Glomerular endothelial cell (primary cell): ENCODE measurements around the gene PRSS38. TPM values are rescaled to one million over a fixed set of nuclear protein-coding genes. Genes with fewer than 3 reads are reported as not detected.

ENCODE experiments used
- DNase-seq: peaks from one replicate; pipeline ENCODE4 v3.0.0-alpha.2; 2011; ENCODE audit warnings: low read depth, low spot score; ENCODE audit errors: extremely low read depth
- total RNA-seq: library from RNA; depleted of rRNA; stranded (reverse); fragments of >200 nt; gene quantifications from 2 replicates; pipeline ENCODE4 v1.2.3, GENCODE V29; 2015

Gene PRSS38
- total RNA-seq, 1 donor from 2014 or later = not detected

- no peak for DNase-seq
Measured at GRCh38 chr1:227883641-227884301, 68.3 kb downstream of the PRSS38 start.

DNA sequence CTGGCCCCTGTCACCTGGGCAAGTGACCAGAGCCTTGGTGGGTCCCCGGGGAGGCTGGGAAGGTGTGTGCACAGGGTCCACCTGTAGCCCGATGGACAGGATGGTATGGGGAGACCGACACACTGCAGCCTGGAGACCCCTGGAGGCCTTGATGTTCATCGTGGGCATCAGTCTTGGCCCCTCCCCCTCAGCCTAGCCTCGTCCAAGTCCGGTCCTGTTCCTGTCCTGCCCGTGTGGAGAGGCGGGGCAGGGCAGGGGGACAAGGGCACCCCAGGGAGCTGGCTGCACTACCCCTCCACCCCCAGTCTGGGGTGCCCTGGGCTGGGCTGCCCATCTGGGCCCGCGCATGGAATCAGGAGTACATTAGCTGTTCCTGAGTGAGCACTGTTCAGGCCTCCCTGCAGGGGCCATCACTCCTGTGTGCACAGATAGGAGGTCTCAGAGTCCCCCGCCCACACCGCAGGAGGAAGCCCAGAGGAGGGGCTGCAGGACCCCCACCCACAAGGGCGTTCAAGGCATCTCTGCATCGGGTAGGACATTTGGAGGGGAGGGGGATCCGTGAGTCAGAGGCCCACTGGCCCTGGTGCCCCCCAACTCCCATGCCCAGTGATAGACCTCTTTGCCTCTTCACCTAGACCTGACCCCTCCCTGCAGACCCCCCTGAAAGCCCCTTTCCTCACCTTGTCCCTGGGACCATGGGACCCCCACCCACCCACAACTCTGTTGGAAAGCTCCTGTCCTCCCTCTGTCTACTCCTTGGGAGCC lies 69.1 kb downstream of the PRSS38 start:
- DNase-seq = no peak

DNA sequence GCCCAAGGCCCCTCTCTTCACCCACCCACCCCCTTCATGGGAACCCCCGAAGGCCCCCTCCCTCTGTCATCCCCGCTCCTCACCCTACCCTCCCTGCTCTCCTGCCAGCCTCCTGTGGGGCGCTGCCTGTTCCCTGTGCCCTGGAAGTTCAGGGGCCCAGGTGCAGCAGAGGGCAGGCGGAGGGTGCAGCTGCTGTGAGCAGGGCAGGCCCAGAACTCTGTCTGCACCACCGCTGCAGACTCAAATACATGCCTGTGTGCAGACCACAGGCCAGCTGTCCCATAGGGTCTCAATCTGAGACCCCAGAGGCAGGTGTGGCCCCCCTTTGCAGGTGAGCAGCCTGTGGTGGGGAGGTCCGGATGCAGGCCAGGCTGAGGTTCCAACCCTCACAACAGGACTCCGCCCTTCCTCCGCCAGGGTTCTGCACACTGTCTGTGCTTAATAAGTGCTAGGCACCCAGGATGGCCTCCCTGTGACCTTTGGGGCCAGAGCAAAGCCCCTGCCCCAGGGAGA lies 69.7 kb downstream of the PRSS38 start:
- no peak for DNase-seq

GRCh38 chr1:227885648-227886502 lies 70.4 kb downstream of the PRSS38 start:
- no peak for DNase-seq

- no peak for DNase-seq
Measured at GRCh38 chr1:227886503-227886961, 71.1 kb downstream of the PRSS38 start.

GRCh38 chr1:227886993-227887696 lies 71.7 kb downstream of the PRSS38 start:
- DNase-seq = no peak

- no peak for DNase-seq
Measured at GRCh38 chr1:227887697-227888403, 72.4 kb downstream of the PRSS38 start.

DNA sequence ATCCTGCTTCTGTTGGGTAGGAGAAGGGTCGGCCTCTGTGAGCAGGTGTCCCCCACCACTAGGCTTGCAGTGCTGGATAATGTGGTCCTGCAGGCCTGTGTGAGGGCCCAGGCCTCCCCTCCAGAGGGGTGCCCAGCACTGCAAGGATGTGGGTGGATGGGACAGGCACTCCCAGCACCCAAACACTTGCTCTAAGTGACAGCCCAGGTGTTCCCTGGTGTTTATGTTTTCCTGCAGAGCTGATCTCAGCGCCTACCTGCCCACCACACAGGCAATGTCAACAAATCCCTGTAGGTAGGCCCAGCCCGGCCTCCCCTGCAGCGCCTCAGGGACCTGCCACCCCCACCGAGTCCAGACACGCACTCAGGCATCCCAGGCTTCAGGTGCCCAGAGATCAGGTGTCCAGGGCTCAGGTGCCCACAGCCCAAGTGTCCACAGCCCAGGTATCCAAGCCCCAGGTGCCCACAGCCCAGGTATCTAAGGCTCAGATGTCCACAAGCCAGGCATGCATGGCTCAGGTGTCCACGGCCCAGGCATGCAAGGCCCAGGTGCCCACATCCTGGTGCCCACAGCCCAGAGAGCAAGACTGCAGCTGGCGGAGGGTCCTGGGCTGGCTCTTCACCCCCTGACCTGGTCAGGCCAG lies 73.0 kb downstream of the PRSS38 start:
- DNase-seq = no peak

- DNase-seq = no peak
Measured at GRCh38 chr1:227889047-227889862, 73.8 kb downstream of the PRSS38 start.

- no peak for DNase-seq
Measured at GRCh38 chr1:227889863-227890405, 74.5 kb downstream of the PRSS38 start.

DNA sequence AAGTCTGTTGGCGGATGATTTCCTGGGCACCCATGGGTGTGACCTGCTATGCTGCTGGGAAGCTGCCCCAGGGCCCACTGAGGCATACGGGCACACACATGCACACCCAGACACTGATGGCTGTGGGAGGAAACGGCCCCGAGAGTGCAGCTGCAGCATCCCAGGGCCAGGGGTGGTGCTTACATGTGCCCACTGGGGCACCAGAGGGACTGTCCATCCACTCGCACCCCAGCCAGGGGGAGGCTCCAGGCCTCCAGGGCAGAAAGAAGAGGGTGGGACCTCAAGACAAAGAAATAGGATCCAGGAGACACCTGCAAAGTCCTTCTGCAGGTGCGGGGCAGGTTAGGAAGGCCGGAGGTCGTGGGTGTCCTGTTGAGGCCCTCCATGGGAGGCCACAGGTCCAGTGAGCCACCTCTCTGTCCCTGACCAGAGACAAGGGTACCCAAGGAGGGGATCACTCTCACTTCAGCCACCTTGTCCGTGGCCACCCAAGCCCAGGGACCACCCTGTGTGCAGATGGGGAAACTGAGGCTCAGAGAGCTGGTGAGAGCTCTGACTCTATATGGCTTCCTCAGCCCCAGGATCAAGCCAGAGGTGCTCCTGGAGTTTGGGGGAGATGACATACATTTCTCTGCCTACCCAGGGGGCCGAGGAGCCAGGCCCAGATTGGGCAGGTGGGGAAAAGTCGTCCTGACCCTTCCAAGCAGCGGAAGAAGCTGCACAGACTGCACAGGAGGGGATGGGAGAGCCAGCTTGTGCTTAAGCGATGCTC lies 75.2 kb downstream of the PRSS38 start:
- no peak for DNase-seq

DNA sequence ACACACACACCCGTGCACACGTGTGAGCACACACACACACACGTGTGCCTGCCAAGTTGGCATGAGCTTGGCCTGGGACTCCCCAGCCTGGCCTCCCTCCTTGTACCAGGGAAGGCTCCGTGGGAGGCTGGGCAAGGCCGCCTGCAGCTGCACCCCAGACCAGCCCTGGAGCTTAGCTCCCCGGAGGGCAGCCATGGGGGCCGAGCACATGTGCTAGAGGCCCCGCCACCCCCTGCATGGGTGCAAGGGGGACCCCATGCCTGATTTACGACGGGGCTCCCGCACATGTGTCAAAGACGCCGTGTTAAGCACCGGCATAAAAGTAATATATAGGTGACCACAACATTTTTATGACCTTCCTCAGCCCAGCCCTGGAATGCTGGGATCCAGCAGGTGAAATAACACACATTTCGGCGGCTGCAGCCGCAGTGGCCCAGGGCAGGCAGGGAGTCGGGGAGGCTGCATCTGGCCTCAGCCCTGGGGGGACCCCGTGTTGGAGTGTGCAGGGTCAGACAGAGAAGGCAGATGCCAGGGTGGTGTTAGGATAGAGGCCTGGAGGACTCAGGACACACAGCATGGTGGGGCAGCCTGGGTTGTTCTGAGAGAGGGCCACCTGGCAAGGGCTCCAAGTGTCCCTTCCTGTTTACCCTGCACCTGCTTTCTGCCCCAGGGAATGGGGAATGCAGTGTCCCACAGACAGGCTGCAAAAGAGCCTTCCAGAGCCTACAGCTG lies 75.9 kb downstream of the PRSS38 start:
- no peak for DNase-seq

DNA sequence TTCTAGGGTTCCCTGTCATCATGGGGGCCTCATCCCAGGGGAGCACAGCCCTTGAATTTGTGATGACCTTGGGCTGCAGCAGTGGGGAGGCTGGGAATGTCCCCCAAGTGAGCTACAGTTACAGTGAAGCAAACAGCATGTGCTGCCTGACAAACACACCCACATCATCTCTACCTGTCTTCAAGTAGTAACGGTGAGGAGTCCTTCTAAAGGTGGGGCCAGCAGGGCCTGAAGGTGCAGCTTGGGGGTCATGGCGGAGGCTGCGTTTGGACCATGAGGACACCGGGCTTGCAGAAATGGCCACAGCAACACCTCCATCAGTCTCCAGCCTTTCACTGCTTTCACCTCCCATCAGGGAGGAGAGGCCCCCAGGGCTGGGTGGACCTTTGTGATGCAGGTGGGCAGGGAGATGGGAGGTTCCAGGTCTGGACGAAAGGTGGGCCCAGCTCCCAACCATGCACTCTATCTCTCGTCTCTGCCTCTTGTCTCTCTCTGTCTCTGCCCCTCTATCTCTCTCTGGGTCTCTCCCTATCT lies 76.5 kb downstream of the PRSS38 start:
- DNase-seq = no peak

DNA sequence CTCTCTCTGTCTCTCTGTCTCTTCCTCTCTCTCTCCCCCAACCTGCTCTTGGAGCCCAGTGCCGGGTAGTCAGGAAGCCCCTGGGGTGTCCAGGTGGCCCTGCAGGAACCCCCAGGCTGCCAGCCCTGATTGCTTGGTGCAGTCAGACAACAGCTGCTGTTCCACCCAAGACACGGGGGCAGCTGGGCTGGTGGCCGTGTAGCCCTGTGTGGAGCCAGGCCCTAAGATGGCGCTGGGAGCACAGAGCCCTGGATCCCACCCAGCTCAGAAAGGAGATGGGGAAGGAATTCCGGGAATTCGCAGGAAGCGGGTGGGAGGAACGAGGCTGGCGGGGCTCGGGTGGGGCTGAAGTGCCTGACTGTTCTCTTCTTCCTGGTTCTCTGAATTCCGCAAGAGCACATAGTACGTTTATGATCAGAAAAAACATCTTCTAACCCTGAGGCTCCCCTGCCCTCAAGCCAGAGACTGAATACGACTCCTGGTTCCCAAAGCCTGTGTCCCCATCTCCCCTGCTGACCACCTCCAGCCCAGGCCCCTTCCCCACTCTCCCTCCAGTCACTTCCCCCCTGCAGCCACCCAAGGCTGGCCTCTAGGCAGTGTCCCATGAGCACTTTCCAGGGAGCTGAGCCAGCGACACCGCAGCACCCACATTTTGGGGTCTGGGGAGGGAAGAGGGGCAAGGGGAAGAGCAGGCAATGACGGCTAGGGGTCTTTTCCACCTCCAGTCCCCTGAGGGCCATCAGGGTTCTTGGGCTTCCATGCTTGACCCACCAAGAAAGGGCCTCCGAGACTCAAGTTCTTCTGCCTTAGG lies 77.2 kb downstream of the PRSS38 start:
- no peak for DNase-seq

DNA sequence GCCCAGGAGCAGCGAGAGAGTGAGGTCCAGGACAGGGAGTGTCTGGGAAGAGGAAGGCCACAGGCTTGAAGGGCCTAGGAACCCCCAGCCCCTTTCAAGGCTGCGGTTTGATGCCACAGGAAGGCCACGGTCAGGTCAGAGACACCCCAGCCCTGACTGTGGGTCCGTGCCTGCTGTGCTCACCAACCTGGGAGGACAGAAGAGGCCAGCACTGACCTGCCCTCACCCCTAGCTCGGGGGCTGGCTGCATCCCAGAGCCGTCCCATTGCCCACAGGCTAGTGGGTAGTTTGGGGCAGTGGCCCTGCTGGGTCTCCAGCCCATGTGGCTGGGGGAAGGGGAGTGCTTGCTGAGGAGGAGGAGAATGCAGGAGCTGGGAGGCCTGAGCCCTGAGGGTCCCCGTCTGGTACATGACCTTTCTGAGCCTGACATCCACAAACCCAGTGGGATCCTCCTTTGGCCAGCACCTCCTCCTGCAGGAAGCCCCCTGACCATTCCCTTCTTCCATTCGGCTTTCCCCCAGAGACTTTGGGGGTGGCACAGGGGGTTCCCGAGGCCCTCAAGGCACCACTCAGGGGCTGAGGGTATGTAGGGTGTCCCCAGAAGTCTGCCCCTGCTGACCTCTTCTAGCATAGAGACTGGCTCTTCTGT lies 77.9 kb downstream of the PRSS38 start:
- no peak for DNase-seq
